Fibroblast of mammary gland (primary cell): ENCODE data around the gene SYT5.
A peak's percentile ranks its signal among the peaks of the same experiment; 100 is the strongest.

Source experiments
- DNase-seq: peaks from one replicate; pipeline ENCODE4 v3.0.0-alpha.2; 2010; ENCODE audit warnings: low read depth
- H3K4me3 ChIP-seq: 2 replicates; pipeline ENCODE4 v1.5.1; 2011; ENCODE audit warnings: low read depth, mild to moderate bottlenecking, low read length, moderate library complexity; ENCODE audit not compliant: control insufficient read depth
- CTCF ChIP-seq: conservative IDR thresholded peaks from 2 replicates; pipeline ENCODE4 v1.5.1; 2011; ENCODE audit warnings: low read depth, low read length, inconsistent platforms; ENCODE audit not compliant: control insufficient read depth, insufficient read depth

SYT5 gene

GRCh38 chr19:55131421-55131820, 48.7 kb downstream of the SYT5 start:
- no peak overlapping the region for H3K4me3 ChIP-seq

More at GRCh38 chr19:55131421-55131820, 48.7 kb downstream of the SYT5 start:
- no peak for TF ChIP-seq CTCF
- peak; percentile 26 for DNase-seq
